Measurements from ENCODE around the gene TMED5.

GRCh38 chr1:93120614-93121013 lies 59.6 kb downstream of the TMED5 start:
- no peak for TF ChIP-seq POLR2AphosphoS5 (IDR thresholded peaks at IDR 0.05; ENCODE audit: low read depth, low read length)
- TF ChIP-seq CTCF (IDR thresholded peaks at IDR 0.05): no peak
- TF ChIP-seq ZBTB33 (IDR thresholded peaks at IDR 0.05; ENCODE audit: borderline replicate concordance, low read depth): no peak
- TF ChIP-seq JUND (IDR thresholded peaks at IDR 0.05): no peak
- TF ChIP-seq EZH2phosphoT487 (IDR thresholded peaks at IDR 0.05; ENCODE audit: borderline replicate concordance, low read depth): no peak
- TF ChIP-seq EP300 (IDR thresholded peaks at IDR 0.05; ENCODE audit: borderline replicate concordance in 1 of 2, low read depth in 1 of 2, low read length in 1 of 2): no peak
- no peak for TF ChIP-seq NFIC (IDR thresholded peaks at IDR 0.05; ENCODE audit: borderline replicate concordance)
- no peak for TF ChIP-seq TEAD4 (IDR thresholded peaks at IDR 0.05; ENCODE audit: borderline replicate concordance, insufficient read depth)
- no peak for TF ChIP-seq PBX3 (IDR thresholded peaks at IDR 0.05)
- TF ChIP-seq FOXJ3 (CRISPR knock-in tag; IDR thresholded peaks at IDR 0.05): no peak
- no peak for TF ChIP-seq USF2 (IDR thresholded peaks at IDR 0.05; ENCODE audit: borderline replicate concordance, low read depth, low read length)
- no peak for TF ChIP-seq RFX5 (IDR thresholded peaks at IDR 0.05; ENCODE audit: low read length)
